GM12892 (cell line): Measurements from ENCODE around the gene RASGRP3.

Source experiments
- POLR2A ChIP-seq: IDR thresholded peaks from 2 replicates; pipeline ENCODE4 v1.6.1; 2011; ENCODE audit warnings: low read depth, low read length, control low read depth
- POLR2AphosphoS5 ChIP-seq: IDR thresholded peaks from 2 replicates; pipeline ENCODE4 v1.6.1; 2011; ENCODE audit warnings: low read depth, low read length, control low read depth
- TAF1 ChIP-seq: IDR thresholded peaks from 2 replicates; pipeline ENCODE4 v1.6.1; 2011; ENCODE audit warnings: low read depth, mild to moderate bottlenecking, control low read depth, low read length, borderline replicate concordance

- no peak for TF ChIP-seq POLR2A
- no peak for TF ChIP-seq POLR2AphosphoS5
- TF ChIP-seq TAF1, result no peak
These were observed 25.6 kb downstream of the RASGRP3 start for GRCh38 chr2:33502025-33502424.
